HG02973 (cell line): ENCODE data around the gene EEF2.

Source experiments
- ATAC-seq: cut with Tn5 transposase; IDR thresholded peaks from one replicate; pipeline ENCODE4 v1.9.1; 2021; ENCODE audit warnings: moderate library complexity; ENCODE audit not compliant: unreplicated experiment

EEF2 gene

GRCh38 chr19:3984908-3985642 is at the start of gene EEF2:
Gene EEF2 (minus strand): TSS chr19:3985463. CDS start chr19:3985380, 83 bp downstream.
- ATAC-seq: peak; percentile 52

- no peak for ATAC-seq
Observed at GRCh38 chr19:4034048-4035017, 49.1 kb upstream of the EEF2 start.

- no peak for ATAC-seq
Observed at GRCh38 chr19:4033028-4033956, 48.0 kb upstream of the EEF2 start.

- ATAC-seq: no peak
Observed at GRCh38 chr19:4032436-4032835, 47.2 kb upstream of the EEF2 start.

GRCh38 chr19:4031420-4031819 is 46.2 kb upstream of the EEF2 start:
- no peak for ATAC-seq

GRCh38 chr19:4030981-4031380 is 45.7 kb upstream of the EEF2 start:
- ATAC-seq: no peak

GRCh38 chr19:4030552-4030951 is 45.3 kb upstream of the EEF2 start:
- ATAC-seq: no peak

- no peak for ATAC-seq
Observed at GRCh38 chr19:4029247-4029614, 44.0 kb upstream of the EEF2 start.

- no peak for ATAC-seq
Observed at GRCh38 chr19:4028334-4029246, 43.3 kb upstream of the EEF2 start.

GRCh38 chr19:4027146-4027545 is 41.9 kb upstream of the EEF2 start:
- ATAC-seq: no peak

- no peak for ATAC-seq
Observed at GRCh38 chr19:4025317-4025716, 40.1 kb upstream of the EEF2 start.

- no peak for ATAC-seq
Observed at GRCh38 chr19:4023600-4024398, 38.5 kb upstream of the EEF2 start.

GRCh38 chr19:4019578-4019977 is 34.3 kb upstream of the EEF2 start:
- ATAC-seq: no peak

GRCh38 chr19:4018775-4019504 is 33.7 kb upstream of the EEF2 start:
- no peak for ATAC-seq

GRCh38 chr19:4018140-4018613 is 32.9 kb upstream of the EEF2 start:
- no peak for ATAC-seq

GRCh38 chr19:4016903-4017638 is 31.8 kb upstream of the EEF2 start:
- ATAC-seq: no peak

- ATAC-seq: no peak
Observed at GRCh38 chr19:4016486-4016885, 31.2 kb upstream of the EEF2 start.
